Activated naive CD4-positive, alpha-beta T cell treated with anti-CD3 and anti-CD28 coated beads, Interleukin-2, amount 50 U/mL, for 16 hours (primary cell): Measurements from ENCODE around the gene GM2A.

ENCODE experiments used
- DNase-seq: peaks from one replicate; pipeline ENCODE4 v3.0.0-alpha.2; 2020

The GM2A gene

DNA sequence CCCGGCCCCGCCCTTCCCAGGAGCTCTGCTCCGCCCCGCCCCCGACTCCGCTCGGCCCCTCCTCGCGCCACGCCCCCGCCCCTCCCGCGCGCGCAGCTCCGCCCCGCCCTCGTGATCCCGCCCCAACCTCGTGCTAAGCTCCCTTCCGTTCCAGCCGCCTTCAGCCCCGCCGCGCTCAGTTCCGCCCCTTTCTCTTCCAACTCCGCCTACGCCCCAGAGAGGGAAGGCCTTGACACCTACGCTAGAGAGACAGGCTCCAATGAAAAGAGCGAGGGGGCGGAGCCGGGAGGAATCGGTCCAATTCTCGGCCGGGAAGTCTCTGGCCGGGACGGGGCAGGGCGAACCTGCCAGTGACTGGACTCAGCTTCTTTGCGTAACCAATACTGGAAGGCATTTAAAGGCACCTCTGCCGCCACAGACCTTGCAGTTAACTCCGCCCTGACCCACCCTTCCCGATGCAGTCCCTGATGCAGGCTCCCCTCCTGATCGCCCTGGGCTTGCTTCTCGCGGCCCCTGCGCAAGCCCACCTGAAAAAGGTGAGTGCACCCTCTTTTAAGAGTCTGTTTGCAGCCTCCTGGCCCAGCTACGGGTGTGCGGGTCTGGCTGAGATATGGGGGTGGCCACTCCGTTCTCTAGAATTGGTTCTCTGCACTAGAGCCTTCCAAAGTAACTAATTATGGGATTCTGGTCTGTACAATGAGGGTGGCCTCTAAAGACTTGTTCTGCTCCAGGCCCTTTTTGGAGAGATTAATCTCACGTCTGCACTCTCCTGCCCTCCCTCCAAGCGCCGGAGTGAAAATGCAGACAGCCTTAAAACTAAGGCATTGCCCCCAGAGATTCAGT is at the start of gene GM2A:
TSS of gene GM2A (plus strand) at position 424 of the 843 bp plus-strand sequence. CDS start at position 456, 32 bp downstream.
- peak; percentile 98 for DNase-seq

DNA sequence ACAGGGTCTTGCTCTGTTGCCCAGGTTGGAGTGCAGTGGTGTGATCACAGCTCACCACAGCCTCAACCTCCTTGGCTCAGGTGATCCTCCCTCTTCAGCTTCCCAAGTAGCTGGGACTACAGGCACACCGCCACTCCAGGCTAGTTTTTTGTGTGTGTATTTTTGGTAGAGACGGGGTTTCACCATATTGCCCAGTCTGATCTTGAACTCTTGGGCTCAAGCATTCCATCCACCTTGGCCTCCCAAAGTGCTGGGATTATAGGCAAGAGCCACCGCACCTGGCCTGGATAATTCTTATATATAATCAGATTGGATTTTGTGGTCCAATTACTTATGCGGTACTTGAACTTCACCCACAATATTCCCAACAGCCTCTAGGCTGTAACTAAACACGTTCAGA is 48.9 kb upstream of the GM2A start:
- no peak for DNase-seq

DNA sequence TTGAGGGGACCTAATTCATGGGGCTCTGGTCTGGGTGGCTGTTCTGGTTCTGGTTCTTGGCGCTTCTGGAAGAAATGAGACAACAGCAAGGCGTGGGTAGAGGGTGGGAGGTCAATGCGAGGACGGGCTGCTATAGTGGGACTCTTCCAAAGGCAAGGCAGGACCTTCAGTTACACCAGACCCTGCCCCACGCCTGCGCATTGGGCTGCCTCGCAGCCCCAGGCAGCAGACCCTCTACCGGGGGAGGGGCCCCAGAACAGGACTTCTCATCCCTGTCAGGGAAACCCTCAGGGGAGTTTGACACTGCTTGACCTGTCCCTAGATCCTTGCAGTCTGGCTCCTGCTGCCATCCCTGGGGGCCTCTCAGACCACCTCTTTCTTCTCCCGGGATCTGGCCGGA is 47.6 kb upstream of the GM2A start:
- no peak for DNase-seq

DNA sequence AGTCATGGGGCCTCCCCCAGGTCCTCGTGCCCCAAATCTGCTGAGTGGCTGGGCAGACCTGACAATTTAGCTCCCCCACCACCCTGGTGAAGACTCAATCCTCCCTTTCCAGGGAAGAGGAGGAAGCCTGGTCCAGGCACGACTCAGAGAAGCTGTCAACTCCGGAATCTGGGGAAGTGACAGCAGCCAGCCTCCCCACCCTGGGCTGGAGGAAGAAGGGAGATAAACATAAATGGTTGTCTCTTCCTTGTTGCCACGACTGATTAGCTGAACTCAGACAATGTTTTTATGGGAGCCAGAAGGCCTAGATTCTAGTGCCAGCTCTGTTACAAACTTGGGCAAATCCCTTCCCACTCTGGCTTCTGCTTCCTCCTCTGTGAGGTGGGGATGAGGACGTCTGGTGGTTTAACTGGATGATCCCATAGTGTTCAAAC is 44.5 kb upstream of the GM2A start:
- no peak for DNase-seq

DNA sequence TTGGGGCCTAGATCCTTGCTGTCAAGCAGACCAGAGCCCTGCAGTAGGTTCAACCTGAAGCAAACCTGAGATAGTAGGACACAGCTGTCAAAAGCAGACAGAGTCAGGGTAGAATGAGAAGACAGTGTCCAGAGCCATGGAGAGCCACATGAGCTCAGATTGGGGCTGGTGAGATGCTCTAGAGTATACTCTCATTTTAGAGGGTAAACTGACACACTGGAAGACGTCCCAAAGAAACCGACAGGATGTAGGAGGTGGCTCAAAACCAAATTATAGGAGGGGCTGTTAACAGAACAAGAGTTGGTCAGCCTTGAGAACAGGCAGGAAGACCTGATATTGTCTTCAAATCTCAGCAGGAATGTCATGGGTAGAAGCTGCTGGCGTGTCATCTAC is 40.6 kb upstream of the GM2A start:
- no peak for DNase-seq

DNA sequence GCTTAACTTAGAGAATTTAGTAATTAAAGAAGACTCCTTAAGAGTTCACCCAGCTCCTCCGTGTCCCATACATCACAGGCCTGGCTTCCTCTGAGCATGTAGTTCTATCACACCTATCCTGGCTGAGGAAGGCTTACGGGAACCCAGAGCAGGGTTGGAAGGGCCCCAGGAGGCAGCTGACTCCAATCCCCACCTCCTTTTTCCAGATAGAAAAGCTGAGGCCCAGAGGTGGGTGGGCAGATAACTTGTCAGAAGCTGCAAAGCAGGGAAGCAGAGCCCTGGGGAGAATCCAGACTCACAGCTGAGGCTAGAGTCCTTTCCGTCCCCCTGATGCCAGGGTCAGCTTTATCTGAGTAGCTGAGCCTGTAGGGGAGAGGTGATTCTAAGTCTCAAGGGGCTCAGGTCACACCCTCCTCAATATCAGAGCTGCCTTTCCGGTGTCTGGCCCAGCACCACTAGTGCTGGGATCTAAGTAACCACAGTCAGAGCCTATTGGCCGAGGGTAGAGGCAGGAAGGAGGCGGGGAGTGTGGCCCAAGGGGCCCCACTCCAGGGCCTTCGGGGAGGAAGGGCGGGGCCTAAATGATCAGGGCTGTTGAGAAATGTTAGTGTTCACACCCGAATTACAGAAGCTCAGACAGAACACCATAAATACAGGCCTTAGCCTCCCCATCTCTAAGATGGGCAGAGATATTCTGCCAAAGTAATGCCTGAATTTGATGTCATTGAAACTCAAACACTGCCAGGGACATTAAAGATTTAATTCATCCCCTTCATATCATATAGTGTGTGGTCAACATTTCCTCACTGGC is 39.0 kb upstream of the GM2A start:
- DNase-seq: peak; percentile 78

DNA sequence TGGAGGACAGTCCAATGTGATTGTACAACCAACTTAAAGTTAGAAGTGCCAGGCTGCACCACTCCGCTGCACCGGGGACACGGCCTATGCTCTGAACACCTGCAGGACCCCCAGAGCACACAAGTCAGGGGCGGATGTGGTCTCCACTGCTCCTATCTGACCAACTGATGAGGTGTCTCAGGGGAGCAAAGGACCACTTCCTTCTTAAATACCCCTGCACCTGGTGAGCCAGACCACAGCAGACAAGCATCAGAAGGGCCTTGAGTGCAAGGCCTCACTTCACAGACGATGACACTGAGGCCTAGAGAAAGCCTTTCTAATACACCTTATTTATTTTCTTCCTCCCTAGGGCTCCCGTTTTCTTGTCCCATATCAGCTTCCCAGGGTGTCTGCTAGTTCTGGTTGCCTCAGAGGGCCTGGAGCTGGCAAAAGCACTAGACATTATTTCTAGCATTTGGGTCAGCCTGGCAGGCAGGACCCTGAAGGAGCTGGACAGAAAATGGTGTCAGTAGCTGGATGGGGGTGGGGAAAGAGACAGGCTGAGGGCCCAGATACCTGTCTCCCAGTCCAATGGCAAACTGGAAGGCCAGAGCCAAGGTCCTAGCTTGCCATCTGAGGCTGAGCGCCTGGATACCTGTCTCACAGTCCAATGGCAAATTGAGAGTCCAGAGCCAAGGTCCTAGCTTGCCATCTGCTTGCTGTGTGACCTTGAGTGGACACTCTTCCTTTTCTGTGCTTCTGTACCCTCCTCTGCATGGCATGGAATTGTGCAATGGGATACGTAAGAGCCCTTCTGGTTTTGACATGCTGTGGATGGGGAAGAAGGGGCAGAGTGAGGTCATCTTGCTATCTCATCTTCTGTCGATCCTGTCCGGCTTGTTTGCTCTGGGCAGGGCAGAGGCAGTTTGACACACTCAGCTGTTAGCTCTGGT is 38.1 kb upstream of the GM2A start:
- DNase-seq: no peak

DNA sequence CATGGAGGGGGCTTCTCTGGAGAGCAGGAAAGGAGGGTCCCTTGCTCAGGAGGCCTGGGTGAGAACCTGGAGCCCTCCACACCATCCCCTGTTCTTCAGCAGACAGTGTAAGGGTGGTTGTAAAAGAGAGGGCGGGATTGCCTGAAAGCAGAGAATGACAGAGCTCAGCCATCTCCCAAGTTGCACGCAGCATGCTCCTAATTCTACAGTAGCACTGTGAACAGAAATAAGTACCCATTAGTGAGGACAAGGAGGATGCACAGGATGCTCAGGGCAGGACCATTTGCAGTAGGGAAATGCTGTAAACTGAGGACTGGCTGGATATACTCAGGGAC is 37.5 kb upstream of the GM2A start:
- DNase-seq: no peak

DNA sequence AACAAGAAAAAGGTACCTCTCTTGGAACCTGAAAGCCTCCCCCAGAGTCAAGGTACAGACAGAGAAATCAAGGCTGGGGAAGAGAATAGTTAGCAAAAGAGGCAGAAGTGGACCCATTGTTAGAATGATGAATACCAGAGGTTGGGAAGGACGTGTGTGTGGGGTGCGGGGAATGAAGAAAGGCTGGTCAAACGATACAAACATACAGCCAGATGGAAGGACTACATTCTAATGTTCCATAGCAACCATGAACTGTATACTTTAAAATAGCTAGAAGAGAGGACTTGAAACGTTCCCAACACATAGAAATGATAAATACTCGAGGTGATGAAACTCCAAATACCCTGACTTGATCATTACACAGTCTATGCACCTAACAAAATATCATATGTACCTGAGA is 36.2 kb upstream of the GM2A start:
- DNase-seq: no peak

DNA sequence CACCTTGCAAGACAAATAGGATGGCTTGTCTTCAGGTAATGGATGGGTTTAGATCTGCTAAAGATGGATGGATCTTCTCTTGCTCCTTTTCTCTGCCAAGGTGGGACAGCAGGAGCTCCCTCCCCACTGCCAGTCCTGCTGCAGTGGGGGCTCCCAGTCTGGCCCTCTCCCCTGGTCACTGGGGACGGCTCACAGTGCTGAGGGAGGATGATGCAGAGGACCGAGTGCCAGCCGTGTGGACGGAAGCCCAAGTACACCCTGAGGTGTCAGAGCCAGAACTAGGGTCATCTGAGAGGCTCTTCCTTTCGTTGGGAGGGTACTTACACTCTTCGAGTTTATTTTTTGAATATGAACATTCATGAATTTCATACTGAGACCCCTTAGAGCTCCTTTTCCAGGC is 34.8 kb upstream of the GM2A start:
- no peak for DNase-seq

DNA sequence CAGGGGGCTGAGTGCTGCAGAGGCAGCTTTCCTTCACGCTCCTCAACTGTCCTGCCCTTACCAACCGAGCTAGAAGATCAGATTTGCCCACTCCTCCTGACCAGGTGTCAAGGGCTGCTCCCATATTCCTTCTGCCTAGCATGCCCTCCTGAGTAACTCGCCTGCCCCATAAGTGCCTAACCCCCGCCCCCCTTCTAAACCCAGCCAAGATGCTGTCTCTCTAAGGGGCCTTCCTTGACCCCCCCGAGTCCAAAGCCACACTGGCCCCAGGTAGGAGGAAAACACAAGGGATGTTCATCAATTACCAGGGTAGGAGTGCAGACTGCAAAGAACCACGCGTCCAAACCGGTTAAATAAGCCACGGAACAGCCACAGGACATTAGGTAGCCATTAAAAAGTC is 33.8 kb upstream of the GM2A start:
- DNase-seq: no peak

DNA sequence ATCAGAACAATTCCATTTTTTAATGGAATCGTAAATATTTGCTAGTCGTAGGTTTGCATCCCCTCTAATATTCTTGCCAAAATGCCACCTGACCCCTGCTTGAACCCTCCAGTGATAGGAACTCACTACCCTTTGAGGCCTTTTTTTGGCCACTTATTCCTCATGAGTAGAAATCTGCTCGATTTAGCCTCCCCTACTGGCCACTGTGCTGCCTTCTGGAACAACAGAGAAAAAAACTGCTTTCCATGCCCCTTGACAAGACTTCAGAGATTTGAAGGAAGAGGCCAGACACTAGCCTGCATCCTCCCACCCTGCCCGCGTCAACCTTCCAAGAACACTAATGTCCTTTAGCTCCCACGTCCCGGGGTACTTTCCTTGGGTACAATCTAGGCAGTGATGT is 33.2 kb upstream of the GM2A start:
- DNase-seq: no peak

DNA sequence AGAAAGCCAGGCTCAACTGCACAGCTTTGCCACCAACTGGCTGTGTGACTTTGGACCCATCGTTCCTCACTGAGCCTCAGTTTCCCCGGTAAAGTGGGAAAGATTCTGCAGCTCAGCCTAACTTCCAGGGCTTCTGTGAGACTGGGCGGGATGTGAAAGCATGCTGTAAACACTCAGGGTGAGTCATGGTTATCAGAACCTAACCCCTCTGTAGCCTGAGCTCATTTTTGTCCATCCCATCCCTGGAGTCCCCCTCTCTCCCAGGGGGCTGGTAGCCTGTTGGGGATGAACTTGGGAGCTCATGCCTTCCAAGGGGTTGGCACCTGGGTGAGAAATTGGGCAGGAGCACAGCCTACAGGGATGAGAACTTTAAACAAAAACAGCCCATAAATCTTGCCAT is 31.4 kb upstream of the GM2A start:
- DNase-seq: no peak

DNA sequence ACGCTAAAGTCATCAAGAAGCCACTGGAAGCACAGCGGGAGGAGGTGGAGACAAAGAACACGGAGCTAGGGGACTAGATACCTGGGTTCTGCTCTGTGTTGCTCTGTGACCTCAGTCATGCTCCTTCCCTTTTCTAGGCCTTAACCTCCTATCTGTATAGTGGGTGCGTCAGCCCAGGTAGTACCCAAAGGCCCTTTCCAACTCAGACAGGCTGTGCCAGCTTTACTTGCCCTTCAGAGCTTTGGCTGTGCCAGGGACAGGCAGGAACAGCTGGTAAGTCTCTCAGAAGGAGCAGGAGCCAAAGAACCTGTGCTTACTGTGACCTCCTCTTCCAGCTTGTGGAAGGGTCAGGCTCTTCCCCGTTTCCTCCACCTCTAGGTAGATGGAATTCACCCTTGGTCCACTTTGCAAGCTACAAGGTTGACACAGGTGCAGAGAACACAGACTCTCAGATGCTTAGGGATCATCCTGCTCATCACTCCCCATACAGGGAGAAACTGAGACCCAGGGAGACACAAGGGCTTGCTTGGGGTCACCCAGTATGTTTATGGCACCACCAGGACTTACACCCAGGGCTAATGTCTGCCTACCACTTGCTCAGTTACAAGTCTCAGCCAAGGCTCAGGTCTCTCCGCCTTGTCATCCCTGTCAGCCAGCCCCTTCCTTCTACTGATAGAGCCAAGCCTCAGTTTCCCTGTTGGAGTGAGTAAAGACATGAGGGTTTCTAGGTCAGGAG is 30.8 kb upstream of the GM2A start:
- DNase-seq: no peak

DNA sequence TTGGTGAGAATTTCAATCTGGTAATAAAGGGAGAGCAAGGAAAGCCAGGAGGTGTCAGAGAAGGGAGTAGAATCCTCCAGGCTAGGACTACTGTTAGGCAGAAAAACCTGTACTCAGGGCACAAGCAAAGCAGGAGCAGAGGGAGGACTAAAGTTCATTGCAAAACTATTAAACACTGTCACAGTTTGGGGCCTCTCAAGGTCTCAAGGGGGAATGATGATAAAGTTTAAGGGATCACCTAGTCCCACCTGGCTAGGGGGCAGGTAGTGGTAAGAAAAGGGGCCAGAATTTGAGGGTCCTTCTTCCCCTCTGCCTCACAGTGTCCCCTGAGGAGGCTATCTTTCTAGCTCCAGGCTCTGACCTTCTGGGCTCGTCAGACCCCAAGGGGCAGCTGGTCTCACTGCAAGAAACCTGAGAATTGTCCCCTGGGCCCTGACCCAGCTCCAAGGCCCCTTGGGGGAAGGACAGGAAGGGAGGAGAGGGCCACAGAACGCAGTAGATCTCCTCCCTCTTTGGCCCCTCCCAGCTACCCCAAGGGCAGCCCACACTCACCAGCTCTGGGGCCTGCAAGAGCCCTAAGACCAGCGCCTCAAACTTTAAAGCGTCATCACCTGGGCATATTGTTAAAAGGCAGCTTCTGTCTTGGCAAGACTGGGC is 30.1 kb upstream of the GM2A start:
- peak; percentile 34 for DNase-seq

DNA sequence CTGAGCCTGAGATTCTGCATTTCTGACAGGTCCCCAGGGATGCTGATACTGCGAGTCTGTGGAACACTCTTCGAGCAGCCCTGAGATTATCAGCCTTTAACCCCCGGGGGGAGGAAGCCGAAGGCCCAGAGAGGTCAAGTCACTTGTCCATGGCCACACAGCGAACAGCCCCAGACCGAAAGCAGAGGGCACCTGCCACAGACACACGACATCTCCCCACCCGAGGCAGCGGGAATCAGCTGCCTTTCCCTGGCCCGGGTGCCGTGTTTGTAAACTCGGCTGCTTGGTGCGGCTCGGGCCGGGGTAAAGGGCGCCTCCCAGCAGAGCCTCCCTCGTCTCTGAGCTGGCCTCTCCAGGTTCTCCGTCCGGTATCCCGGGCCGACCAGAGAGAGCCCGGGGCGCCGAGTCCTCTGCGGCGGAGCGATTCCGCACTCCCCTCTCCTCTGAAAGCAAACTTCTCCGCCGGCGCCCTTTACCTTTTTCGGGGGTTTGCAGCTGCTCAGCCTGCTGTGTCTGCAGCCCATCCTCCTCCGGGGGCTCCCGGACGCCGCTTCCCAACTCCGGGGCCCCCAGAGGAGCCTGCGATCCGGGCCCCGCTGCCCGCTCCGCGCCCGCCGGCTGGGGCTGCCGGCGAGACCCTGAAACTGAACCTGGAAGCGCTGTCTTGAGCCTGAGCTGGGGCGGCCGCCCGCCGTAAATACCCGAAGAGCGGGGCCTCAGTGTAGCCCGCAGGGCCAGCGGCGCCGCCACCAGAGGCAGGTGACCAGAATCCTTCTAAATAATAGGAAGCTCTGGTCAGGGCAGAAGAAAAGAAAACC is 29.3 kb upstream of the GM2A start, which contains the start of gene CCDC69:
TSS of gene CCDC69 (minus strand) at position 646 of the 818 bp plus-strand sequence. CDS start at position 524, 122 bp downstream.
- peak; percentile 67 for DNase-seq

DNA sequence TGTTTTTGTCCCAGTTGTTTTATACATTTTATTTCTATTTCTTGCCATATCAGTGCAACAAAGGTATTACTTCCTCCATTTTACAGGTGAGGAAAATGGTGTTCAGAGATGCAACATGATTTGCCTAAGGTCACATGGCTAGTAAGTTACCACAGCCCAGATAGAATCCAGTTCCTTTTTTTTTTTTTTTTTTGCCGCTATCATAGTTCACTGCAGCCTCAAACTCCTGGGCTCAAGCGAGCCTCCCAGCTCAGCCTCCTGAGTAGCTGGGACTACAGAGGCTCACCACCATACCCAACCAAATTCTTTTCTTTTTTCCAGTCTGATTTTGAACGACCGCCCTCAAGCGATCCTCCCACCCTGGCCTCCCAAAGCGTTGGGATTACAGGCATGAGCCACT is 28.6 kb upstream of the GM2A start:
- no peak for DNase-seq

DNA sequence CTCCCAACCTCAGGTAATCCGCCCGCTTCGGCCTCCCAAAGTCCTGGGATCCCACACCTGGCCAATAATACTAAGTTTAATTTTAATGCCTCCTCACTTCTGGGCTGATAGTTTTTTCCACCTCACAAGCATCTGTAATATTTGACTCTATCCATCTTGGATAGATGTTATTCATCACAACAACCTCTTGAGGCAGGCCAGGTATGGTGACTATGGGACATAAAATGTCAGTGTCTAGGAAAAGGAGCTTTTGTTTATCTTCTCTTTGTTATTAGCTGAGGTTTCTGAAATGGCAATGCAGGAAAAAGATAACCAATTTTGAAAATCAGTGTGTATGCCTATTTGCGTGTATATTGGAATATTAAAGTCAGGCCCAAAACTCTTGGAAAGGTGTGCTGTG is 27.9 kb upstream of the GM2A start:
- no peak for DNase-seq

DNA sequence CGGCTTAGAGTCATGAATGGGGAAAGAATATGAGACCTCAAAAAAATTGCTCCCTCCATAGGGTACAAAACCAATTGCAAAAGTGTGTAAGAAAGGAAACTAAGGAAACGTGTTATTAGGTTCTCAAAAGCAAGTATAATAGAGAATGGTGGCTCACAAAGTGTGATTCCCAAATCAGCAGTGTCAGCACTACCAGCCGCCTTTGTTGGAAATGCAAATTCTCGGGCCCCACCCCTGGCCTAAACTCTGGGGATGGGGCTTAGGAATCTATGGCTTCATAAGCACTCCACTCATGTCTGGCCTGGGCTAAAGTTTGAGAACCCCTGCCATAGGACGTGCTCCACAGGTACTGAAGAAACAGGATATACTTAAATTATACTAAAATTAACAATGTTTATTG is 27.5 kb upstream of the GM2A start:
- DNase-seq: no peak

DNA sequence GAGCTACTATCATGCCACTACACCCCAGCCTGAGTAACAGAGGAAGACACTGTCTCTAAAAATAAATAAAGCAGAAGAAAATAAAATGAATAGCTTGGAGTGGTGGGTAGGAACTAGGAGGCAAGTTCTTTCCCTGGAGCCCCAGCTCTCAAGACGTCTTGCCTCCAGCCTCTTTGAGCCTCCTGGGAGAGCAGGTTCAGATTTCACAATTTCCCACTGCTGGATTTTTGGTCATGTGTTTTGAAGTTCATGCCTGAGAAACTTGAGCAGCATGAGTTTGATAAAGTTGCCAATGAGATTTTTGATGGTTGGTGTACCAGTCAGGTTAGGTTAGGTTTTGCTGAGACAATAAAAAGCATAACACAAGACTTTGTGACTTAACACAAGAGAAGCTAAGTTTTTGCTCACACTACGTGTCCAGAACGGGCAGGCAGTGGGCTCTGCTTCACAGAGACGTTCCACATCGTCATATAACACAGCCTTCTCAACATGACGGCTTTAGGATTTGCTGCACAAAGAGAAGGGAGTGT is 25.0 kb upstream of the GM2A start:
- DNase-seq: no peak

DNA sequence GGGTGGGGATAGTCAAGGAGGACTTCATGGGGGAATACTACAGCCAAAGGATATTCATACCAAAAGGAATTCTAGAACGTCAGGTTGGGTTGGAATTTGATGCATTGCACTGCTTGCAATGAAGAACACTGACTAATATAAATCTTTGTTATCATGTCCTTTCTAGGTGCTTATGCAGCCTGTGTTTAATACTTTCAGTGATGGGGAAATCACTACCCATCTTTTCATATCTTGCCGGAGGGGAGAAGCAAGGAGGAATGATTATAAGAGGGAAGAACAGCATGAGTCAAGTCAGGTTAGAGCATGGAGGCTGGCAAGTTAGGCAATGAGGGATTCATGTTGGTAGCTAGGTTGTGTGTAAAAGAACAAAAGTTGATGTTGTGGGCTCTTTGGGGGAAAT is 24.0 kb upstream of the GM2A start:
- no peak for DNase-seq
